ENCODE measurements around the gene PRKG2.

- TF ChIP-seq STAT3 (IDR thresholded peaks at IDR 0.05; ENCODE audit: low read depth, low read length) (no peak), NRF1 (conservative IDR thresholded peaks at IDR 0.05; ENCODE audit: low read depth, low read length) (no peak), CTCF (IDR thresholded peaks at IDR 0.05 in 2 of 3, conservative IDR thresholded peaks at IDR 0.05 in 1 of 3; ENCODE audit: control insufficient read depth in 2 of 3, extremely low read depth in 1 of 3, insufficient read depth in 1 of 3, low read depth in 3 of 3, low read length in 3 of 3) (no peak), NFIC (IDR thresholded peaks at IDR 0.05; ENCODE audit: low read depth, low read length) (no peak)
Observed at GRCh38 chr4:81148576-81148975, 66.4 kb downstream of the PRKG2 start.
